DMS79 (cell line): Measurements from ENCODE around the gene CALD1.

Experiments
- DNase-seq: peaks from one replicate; lab custom pipeline; 2025; lab: John Stamatoyannopoulos, UW

Gene CALD1

DNA sequence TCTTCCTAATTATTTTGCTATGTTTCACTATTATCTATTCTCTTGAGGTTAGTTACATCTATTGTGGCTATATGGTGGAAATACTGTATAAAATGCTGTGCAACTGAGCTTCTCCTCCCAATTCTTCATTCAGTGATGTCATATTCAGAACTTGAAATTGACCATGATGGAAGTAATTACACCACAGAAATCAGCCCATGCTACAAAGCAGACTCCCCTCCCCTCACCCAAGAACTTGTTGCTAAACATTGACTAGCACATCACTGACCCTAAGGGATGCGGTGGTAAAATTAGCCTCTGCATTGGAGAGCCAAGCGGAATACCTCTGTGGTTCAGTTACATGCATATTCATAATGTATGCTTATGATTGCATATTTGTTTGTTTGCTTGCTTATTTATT lies 8.8 kb downstream of the CALD1 start:
- no peak for DNase-seq

DNA sequence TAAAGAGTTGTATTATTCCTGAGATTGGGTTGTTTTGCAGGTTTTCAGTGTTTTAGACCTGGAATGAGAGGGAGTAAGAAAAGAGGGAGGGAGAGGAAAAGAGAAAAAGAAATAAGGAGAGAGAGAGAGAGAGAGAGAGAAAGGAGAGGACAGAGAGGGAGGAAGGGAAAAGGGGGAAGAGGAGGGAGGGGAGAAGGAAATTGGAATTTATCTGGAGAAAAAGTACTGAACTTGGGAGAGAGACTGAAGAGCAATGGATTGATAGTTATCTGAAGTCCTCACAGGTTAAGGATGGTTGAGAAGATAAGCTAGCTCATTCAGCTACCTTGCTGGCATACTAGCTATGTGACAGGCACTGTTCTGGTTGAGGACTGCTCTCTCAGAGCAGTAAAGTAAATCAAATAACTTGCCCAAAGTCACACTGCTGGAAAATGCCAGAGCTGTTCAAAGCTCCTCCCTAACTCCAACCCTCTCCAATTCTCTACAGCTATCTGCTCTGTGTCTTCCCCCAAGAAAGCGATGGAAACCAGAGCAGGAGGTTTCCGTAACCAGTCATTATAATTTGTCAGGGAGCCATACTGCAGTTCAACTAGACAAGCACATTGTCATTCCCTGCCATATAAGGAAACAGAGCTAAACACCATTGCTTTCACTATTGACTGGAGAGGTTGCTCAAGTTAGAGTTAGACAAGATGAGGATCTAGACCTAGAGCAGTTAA lies 10.7 kb downstream of the CALD1 start:
- DNase-seq, result no peak

DNA sequence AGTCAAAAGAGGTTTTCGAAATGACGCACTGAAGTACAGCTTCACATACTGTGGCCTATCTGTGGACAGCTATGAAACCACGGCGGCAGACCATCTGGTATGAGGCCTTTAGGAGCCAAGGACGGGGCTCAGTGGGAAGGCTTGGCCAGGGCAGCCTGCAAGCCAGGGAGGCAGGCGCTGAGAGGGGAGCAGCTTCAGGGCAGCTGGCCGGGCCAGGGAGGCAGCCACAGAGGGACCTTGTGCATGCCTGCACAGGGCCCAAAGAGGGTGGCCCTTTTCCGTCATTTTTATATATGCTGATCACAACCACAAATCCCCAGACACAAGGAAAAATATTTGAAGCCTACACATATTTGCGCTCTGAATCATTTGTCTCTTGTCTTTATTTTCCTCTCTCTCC lies 13.5 kb downstream of the CALD1 start:
- no peak for DNase-seq

DNA sequence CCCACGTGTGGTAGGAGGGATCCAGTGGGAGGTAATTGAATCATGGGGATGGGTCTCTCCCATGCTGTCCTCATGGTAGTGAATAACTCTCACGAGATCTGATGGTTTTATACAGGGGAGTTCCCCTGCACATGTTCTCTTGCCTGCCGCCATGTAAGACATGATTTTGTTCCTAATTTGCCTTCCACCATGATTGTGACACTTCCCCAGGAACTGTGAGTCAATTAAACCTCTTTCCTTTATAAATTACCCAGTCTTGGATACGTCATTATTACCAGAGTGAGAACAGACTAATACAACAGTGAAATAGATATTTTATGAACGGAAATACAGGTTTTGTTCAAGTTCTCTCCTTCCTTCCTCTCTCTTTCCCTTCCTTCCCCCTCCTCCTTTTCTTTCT lies 15.8 kb downstream of the CALD1 start:
- no peak for DNase-seq

DNA sequence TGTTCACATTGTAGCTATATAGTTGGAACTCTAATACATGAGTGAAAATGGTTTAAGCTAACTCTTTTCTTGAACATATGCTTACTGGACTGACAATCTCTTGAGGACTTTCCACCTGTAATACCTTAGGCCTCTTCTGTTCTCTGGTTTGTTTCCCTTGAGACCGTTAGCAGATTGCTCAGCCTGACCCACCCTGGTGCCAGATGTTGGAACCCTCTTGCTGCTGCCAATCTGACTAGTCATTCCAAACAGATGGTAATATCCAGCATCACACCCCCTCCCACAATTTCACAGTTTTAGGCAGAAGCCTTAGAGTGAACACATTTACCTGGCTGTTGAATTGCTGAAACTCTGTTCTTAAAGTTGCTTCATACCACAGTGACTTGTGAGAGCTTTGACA lies 18.7 kb downstream of the CALD1 start:
- DNase-seq, result no peak

DNA sequence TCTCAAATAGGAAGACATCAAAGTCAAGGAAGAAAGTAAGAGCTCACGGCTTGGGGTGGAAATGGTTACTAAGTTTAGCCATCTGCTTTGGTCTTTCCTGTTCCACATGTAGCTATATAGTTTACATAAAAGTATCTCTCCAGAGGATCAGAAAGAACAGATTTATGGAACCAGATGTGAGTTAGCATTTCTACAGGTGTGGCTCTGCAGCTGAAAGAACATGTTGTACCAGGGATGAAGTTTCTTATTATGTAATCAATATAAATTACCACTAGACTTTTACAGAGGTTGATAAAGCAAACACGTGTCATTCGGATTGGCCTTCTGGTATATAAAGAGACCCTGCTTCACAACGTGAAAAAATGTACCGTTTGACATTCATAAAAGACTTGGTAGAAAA lies 19.9 kb downstream of the CALD1 start:
- DNase-seq, result no peak

DNA sequence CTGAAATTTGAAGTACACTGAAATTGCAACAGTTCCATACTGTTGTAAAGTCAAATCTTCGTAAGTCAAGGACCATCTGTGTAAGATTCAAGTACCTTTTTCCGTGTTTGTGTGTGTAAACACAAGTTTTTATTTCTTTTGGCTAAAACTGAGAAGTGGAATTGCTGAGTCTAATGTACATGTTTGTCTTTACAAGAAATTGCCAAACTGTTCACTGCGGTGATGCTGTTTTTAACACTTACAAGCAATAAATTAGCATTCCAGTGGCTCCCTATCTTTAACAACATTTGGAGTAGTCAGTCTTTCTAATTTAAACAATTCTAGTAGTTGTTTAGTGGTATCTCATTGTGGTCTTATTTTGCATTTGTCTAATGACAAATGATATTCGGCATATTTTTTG lies 23.3 kb downstream of the CALD1 start:
- DNase-seq, result no peak

DNA sequence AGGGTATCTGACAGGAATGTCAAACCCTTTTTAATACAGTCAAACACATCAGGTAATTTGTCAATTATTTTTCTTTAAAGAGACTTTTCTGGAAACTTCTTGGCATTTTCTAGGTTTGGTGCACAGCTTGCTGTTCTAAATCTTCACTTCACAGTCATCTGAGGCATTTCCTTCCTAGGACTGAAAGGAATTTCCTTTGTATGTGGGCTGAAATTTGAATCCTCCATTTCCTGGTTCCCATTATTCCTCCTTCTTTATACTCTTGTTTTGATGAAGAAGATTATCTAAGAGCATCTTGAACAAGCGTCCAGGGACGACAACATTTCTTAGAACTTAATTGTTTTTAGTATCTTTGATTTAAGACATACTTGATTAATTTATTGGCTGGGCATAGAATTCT lies 24.9 kb downstream of the CALD1 start:
- no peak for DNase-seq

DNA sequence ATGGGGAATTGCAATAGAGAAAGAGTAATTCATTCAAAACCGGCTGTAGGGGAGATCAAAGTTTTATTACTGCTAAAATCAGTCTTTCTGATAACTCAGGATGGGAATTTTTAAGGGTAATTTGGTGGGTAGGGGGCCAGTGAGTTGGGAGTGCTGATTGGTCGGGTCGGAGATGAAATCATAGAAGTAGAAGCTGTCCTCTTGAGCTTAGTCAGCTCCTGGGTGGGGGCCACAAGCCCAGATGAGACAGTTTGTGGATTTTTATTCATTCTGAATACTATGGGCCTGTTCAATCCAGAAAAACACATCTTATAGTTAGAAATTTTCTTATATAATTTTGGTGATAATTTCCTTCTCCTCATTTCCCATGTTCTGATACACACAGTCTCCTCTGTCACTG lies 25.4 kb downstream of the CALD1 start:
- no peak for DNase-seq

DNA sequence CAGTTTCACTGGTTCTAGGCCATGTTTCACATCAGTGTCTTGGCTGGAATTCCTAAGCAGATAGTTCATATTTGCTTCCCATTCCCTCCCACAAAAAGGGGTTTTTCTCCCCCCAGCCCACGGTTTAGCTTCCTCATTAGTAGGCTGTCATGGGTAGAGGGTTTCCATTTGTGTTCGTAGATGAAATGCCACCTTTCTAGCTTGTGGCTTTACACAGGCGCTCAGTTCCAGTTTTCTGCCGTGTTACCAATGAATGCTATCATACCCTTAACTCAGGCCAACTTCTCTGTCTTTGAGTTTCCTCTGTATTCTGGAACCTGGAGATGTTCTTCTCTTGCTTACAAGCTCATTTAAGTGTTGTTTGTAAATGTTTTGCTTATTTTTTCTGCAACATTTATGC lies 26.8 kb downstream of the CALD1 start:
- no peak for DNase-seq

DNA sequence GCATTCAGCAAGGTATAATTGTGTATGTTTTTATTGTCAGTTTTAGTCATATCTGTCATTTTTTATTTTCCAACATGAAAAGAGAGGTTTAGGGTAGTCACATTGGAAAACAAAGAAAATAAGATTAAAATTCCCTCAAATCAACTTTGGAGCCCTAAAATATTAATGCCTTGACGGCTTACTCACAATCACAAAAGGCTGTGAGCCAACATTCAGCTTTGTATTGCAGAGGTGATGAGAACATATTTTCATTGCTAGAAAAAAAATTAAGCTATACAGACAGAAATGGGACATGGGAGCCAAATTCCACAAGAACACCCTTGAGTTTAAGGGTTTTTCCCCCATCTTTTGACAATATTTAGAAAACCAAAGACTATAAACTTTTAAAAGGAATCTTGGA lies 30.2 kb downstream of the CALD1 start:
- no peak for DNase-seq

DNA sequence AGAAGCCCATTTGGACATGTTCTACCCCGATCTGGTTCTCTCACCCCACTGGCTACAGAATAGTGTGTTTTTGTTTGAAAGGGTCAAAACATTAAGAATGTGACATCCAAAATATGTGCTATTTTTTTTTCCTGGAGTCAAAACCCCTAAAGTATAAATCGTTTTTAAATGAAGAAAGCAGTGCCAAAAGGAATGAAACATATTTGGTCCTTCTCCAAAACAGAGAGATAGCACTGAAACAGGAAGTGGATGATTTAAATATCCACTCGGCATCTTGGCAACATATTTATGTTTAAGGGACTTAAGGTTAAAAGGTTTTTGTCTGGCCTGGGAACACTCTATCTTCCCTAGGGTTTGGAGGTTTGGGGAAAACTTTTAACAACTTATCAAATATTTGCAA lies 32.3 kb downstream of the CALD1 start:
- DNase-seq, result no peak

DNA sequence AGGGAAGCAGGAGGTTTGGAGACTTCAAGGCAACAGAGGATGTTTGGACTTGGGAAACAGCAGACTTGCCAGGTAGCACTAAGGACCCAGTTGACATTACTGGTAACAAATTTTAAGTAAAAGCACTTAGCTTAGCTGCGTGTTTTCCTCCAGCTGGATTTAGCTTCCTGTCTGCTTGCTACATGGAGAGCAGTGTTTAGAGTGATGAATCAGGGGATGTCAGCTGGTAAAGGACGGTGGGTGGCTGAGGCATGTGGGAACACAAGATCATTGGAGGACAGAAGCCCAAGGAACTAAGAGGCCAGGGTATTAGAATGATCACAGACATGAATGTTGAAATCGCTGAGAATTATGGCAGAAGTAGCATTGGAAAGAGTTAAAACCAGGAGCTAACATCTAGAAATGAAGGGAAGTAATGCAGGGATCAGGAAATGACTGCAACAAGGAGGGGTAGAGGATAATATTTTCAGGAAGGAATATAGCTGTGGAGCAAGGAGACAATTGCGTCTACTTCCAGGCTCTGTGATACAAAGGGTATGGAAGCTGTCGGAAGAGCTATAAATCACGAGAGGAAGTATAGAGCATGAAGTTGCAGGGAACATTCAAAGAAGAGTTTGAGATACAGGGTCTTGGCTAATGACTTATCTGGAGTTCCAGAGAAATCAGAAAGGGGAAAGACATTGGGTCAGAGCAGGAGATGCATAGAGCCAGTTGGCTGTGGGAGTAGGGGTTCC lies 34.4 kb downstream of the CALD1 start:
- DNase-seq, result no peak

DNA sequence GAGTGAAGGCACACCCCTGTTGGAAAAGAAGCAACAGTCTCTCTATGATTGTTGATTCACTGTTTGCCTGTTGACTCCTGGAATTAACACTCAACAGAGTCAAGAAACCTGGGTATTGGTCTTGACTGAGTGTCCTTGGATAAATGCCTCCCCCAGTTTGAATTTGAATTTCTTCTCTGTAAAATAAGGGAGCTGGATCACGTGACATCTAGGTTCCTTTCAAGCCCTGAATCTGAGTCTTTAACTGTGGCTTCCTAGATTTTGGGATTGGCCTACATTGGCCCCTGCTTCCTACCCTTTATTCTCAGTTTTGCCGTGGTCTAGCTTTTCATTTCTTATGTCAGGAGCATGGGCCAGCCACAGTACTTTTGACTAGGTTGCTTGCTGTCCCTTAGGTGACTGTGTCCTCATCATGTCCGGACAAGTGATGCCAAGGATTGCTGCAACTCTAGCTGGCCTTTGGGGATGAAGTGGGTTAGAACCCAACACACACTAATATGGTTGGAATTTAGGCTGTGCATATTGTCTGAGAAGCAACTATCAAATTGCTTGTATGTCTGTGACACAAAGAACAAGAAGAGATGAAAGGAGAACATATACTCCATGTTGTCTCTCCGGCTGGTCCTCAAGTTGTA lies 35.4 kb downstream of the CALD1 start:
- no peak for DNase-seq

DNA sequence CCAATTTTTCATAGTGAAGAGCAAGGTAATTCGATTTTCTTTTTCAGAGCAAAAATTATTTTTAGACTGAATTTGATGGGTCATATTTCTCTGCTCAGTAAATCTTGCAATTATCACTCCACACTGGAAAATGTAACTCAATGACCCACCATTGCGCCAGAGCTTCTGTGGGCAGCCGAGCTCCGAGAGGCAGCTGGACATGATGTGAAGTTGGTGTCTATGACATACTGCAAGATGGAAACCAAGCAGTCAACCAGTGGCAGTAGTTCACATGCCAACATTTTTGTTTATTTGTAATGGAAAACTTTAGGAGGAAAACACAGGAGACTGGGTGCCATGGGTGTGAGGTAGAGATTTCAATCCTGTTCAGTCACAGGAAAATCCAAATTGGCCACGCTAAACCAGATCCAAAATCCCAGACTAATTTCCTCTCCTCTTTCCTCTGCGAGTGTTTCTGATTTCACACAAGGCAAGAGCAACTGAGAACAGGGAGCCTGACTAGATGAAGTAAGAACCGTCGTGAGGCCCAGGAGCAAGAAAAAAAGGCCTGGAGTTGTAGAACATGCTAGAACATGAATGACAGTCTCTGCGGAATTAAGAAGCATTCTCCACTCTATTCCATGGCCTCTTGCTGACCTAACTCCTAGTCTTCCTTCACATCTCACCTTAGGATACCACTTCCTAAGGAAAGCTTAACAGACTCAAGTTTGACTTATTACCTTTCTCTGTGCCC lies 39.3 kb downstream of the CALD1 start:
- no peak for DNase-seq

DNA sequence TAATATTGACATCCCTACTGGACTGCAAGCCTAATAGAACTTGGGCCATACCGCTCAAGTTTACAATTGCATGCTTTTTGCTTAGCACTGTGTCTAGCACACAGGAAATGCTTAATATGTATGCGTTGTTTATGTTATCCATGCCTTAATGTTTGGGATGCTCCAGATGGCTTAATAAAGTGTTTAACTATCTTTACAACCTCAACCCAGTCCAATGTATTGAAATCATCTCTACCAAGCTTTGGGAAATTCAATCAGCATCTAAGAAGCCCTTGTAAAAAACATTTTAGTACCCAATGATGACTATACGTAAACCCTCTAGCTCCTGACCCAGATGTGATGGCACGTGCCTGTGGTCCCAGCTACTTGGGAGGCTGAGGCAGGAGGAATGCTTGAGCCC lies 40.0 kb downstream of the CALD1 start:
- no peak for DNase-seq

DNA sequence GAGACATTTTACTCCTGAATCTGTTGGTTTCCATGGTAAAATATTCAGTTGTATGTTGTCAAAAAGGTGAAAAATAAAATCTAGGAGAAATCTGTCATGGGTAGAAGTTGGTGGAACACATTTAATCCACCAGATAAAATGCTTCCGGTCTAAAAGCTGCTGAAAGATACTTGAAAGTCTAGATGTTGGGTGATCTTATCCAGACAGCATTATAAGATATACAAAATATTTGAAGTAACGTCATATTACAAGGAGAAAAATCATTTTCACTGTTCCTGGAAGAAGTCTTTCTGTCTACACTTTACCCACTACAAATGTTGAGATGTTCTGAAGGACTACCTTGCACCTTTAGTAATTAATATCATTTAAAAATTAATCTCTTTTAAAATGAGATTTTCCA lies 40.9 kb downstream of the CALD1 start:
- DNase-seq, result no peak

DNA sequence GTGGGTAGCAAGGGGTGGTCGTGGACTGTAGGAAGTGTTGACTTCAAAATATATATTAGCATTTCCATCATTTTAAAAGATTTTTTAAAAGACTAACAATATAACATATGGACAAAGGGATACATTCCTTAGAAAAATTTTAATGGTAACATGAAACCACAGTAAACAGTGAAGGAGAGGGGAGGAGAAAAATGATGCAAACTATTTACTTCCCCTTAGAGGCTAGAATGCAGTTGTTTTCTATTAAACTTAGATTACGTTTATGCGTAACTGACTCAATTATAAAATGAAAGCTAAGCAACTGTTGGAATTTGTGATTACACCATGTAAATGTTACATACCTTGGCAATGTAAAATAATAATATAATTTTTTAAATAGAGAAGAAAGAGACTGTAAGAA lies 41.3 kb downstream of the CALD1 start:
- DNase-seq, result no peak

DNA sequence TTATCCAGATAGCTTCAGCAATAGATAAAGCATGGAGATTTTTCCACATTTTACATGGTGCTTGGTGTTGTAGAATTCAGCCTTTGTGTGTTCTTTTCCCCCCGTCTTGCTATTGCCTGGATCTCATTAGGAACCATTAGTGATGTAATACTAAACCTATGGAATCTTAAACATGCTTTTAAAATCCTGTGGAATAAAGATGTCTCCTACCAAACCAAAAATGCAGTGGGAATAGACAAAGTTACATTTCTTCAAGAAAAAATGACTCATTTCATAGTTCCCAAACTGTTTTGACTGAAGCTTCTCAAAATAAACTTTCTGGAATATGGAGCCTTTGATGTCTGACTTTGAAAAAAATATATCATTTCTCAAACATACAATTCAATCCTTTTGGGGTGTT lies 44.0 kb downstream of the CALD1 start:
- DNase-seq, result no peak

DNA sequence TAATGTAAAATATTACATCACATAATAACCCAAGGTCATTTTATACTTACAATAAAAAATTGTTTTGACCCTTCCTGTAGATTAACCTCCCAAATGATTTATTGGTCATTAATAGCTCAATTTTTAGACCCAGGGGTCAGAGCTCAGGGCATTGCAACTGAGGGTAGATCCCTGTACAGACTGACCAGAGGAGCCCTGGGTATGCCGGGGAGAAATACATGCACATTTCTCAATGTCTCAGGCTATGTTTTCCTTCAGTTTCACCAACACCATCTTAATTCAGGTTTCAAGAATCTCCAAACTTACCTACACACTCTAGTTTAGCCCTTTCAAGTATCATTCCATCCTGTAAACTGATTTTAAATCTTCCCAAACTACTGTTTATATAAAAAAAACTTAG lies 46.2 kb downstream of the CALD1 start:
- DNase-seq, result no peak

DNA sequence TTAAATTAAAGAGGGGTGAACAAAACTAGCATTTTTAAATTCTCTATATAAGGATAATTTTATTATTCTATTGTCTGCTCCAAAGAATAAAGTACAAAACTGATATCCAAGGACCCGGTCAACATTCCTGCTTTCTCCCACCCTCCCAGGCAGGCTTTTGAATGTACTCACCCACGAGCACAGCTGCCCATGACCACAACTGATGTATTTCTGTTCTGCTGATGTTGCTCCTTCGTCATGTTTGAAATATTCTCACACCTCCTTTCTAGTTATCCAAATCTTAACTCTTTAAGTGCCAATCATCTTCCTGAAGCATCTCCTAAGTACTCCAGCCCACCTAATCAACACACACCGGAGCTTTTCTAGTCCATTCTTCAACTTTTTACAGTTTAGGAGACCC lies 46.7 kb downstream of the CALD1 start:
- no peak for DNase-seq

DNA sequence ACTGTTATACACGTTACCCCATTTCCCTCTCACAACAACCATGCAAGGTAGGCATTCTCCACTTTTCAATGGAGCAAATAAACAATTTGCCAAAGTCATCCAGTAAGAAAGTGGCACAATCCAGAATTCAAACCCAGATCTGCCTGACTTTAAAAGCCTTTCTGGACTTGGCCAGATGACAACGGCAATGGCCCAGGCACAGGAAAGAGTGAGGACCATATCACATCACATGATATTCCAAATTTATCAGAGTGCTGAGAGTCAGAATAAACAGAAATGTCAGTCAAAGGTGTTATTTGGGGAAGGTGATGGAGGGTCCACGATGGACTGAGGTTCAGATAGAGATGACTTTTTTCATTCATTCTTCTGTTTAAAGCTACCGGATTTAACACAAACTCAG lies 48.0 kb downstream of the CALD1 start:
- no peak for DNase-seq

DNA sequence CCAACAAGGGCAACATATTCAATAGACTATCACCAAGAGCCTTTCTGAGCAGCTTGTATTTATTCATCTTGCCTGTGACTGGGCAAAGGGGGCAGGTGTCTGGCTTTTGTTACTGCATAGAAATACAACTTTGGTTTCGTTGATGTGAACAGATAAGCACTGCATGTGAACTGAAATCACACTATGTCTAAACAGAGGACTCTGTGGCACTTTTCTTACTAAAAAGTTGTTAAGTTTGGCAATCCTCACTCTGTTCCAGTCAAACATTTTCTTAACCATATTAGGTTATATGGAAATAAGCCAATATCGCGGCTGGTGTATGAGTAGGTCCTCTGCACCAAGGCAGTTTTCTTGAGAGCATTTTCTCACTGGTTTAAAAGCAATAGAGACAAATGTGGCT lies 48.5 kb downstream of the CALD1 start:
- no peak for DNase-seq
